Measurements from ENCODE around the gene MMP15.

DNA sequence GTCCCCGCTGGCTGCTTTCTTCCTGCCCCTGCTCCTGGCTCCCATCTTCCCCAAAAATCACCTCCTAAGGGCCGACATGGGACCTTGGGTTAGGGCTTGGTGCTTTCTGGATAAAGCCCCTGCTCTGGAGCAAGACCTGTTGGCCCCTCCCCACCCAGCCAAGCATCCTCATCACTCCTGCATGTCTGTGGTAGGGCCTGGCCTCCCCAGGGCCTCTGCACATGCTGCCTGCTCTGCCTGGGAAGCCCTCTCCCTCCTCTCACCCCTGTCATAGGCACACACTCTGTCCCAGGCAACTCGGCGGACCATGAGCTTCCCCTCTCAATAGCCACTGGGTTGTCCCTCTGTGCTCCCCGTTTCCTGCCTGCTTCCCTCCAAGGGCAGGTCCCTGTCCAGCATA lies 68.5 kb downstream of the MMP15 start:
- TF ChIP-seq, protein P1, sequence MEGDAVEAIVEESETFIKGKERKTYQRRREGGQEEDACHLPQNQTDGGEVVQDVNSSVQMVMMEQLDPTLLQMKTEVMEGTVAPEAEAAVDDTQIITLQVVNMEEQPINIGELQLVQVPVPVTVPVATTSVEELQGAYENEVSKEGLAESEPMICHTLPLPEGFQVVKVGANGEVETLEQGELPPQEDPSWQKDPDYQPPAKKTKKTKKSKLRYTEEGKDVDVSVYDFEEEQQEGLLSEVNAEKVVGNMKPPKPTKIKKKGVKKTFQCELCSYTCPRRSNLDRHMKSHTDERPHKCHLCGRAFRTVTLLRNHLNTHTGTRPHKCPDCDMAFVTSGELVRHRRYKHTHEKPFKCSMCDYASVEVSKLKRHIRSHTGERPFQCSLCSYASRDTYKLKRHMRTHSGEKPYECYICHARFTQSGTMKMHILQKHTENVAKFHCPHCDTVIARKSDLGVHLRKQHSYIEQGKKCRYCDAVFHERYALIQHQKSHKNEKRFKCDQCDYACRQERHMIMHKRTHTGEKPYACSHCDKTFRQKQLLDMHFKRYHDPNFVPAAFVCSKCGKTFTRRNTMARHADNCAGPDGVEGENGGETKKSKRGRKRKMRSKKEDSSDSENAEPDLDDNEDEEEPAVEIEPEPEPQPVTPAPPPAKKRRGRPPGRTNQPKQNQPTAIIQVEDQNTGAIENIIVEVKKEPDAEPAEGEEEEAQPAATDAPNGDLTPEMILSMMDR (conservative IDR thresholded peaks at IDR 0.05; ENCODE audit: low read depth, low read length): no peak
- TF ChIP-seq EZH2 (IDR thresholded peaks at IDR 0.05; ENCODE audit: borderline replicate concordance, low read depth, low read length, poor library complexity, severe bottlenecking): no peak
